ENCODE measurements around the gene PHOX2A.
"Not testable (repeated sequence)": the region's sequence is repeated elsewhere in the genome, so short reads cannot be mapped to it uniquely, and the experiment has no call there.

The PHOX2A gene

GRCh38 chr11:72244060-72244360, at the start of gene PHOX2A:
Gene PHOX2A, minus strand, starts transcription at chr11:72244176. Its CDS starts 172 bp downstream, at chr11:72244004.
- DNase-seq = no peak

GRCh38 chr11:72293391-72293790, 49.4 kb upstream of the PHOX2A start:
- DNase-seq = no peak

GRCh38 chr11:72292106-72292785, 48.3 kb upstream of the PHOX2A start:
- DNase-seq = no peak

GRCh38 chr11:72290741-72291140, 46.8 kb upstream of the PHOX2A start:
- DNase-seq = not testable (repeated sequence)

- no peak for DNase-seq
Observed at GRCh38 chr11:72287293-72287692, 43.3 kb upstream of the PHOX2A start.

GRCh38 chr11:72283947-72284346, 40.0 kb upstream of the PHOX2A start:
- no peak for DNase-seq

GRCh38 chr11:72280726-72281315, 36.8 kb upstream of the PHOX2A start:
- DNase-seq = no peak

- no peak for DNase-seq
Observed at GRCh38 chr11:72280037-72280436, 36.1 kb upstream of the PHOX2A start.

GRCh38 chr11:72278905-72279304, 34.9 kb upstream of the PHOX2A start:
- DNase-seq = no peak

GRCh38 chr11:72274435-72274834, 30.5 kb upstream of the PHOX2A start:
- no peak for DNase-seq

GRCh38 chr11:72271980-72272379, 28.0 kb upstream of the PHOX2A start:
- DNase-seq = no peak

GRCh38 chr11:72267956-72268617, 24.1 kb upstream of the PHOX2A start:
- no peak for DNase-seq

GRCh38 chr11:72266960-72267359, 23.0 kb upstream of the PHOX2A start:
- DNase-seq = not testable (repeated sequence)

- no peak for DNase-seq
Observed at GRCh38 chr11:72265951-72266350, 22.0 kb upstream of the PHOX2A start.

GRCh38 chr11:72263361-72263760, 19.4 kb upstream of the PHOX2A start:
- DNase-seq = no peak

GRCh38 chr11:72260574-72260973, 16.6 kb upstream of the PHOX2A start:
- no peak for DNase-seq

- DNase-seq = no peak
Observed at GRCh38 chr11:72259490-72259889, 15.5 kb upstream of the PHOX2A start.

- DNase-seq = no peak
Observed at GRCh38 chr11:72257570-72257969, 13.6 kb upstream of the PHOX2A start.

GRCh38 chr11:72254299-72254993, 10.5 kb upstream of the PHOX2A start:
- no peak for DNase-seq

- DNase-seq = no peak
Observed at GRCh38 chr11:72253392-72253791, 9.4 kb upstream of the PHOX2A start.

- no peak for DNase-seq
Observed at GRCh38 chr11:72251614-72252013, 7.6 kb upstream of the PHOX2A start.

- no peak for DNase-seq
Observed at GRCh38 chr11:72250661-72251464, 6.9 kb upstream of the PHOX2A start.

- DNase-seq = no peak
Observed at GRCh38 chr11:72249961-72250360, 6.0 kb upstream of the PHOX2A start.
